ENCODE results near the gene FLT4. TPM values are rescaled to one million over a fixed set of nuclear protein-coding genes. Genes with fewer than 3 reads are reported as not detected.

FLT4 gene
- total and polyA plus RNA-seq, 9 donors = 3.3 to 18.5 (median 7.0) TPM

DNA sequence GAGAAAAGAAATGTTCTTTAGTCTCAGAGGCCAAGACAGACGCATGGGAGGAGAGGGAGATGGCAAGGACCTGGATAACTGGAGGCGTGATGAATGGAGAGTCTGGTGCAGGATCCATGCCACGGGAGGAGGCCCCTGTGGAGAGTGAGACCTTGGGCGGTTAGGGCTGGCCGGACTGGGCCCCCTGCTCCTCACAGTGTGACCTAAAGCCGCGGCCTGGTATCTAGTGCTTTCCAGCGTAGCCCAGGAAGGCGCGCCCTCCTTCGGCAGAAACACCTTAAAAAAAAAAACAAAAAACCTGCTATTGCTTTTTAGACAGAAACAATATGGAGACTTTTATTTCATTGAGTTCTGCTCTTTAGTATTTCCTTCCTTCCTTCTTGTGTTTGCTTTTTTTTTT lies 91.2 kb downstream of the FLT4 start:
- Histone ChIP-seq H3K36me3 (no peaks in the 10 kb centered on the region), H3K4me1 (ENCODE audit: insufficient read depth) (no peaks in the 10 kb centered on the region), H3K27me3 (no peaks in the 10 kb centered on the region), H3K4me3 (no peak overlapping the region), H3K9me3 (no peaks in the 10 kb centered on the region), H3K27ac (no peak overlapping the region)
- no peak for DNase-seq
- intact Hi-C loops (cut with DNase I) = no loop called here
- TF ChIP-seq EP300 (IDR thresholded peaks at IDR 0.05) (no peak), POLR2A (IDR thresholded peaks at IDR 0.05) (no peak)
- TF ChIP-seq, protein P1, sequence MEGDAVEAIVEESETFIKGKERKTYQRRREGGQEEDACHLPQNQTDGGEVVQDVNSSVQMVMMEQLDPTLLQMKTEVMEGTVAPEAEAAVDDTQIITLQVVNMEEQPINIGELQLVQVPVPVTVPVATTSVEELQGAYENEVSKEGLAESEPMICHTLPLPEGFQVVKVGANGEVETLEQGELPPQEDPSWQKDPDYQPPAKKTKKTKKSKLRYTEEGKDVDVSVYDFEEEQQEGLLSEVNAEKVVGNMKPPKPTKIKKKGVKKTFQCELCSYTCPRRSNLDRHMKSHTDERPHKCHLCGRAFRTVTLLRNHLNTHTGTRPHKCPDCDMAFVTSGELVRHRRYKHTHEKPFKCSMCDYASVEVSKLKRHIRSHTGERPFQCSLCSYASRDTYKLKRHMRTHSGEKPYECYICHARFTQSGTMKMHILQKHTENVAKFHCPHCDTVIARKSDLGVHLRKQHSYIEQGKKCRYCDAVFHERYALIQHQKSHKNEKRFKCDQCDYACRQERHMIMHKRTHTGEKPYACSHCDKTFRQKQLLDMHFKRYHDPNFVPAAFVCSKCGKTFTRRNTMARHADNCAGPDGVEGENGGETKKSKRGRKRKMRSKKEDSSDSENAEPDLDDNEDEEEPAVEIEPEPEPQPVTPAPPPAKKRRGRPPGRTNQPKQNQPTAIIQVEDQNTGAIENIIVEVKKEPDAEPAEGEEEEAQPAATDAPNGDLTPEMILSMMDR (IDR thresholded peaks at IDR 0.05) = no peak
- 95% methylated on average over 11 of the region's 11 CpGs for WGBS, 3 donors

DNA sequence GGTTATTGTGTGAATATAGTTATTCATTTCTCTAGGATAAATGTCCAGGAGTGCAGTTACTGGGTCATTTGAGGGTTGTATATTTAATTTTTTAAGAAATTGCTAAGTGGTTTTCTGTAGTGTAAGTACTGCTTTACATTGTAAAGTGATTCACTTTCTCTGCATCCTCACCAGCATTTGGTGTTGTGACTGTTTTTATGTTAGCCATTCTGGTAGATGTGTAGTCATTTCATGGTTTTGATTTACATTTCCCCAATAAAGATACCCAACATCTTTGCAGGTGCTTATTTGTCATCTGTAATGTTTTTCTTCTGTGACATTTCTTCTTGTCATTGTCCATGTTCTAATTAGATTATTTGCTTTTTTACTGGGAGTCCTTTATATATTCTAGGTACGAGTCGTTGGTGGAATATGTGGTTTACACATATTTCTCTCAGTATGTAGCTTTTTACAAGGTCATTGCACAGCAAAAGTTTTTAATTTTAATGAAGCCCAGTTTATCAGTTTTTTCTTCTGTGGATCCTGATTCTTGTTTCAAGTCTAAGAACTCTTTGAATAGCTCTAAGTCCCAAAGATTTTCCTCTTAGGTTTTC lies 92.1 kb downstream of the FLT4 start:
- WGBS, 3 donors = 31 to 67% (median 38%) methylated on average over 2 of the region's 2 CpGs
- H3K27me3 ChIP-seq = no peaks in the 10 kb centered on the region
- intact Hi-C loops (cut with DNase I) = no loop called here
- H3K36me3 ChIP-seq = no peaks in the 10 kb centered on the region
- H3K9me3 ChIP-seq = no peaks in the 10 kb centered on the region
- H3K4me1 ChIP-seq (ENCODE audit: insufficient read depth) = no peaks in the 10 kb centered on the region
- H3K27ac ChIP-seq = no peak overlapping the region
- TF ChIP-seq POLR2A (IDR thresholded peaks at IDR 0.05) (no peak), EP300 (IDR thresholded peaks at IDR 0.05) (no peak)
- TF ChIP-seq, protein P1 (IDR thresholded peaks at IDR 0.05) = no peak
- H3K4me3 ChIP-seq = no peak overlapping the region
- no peak for DNase-seq

GRCh38 chr5:180555168-180555921 lies 94.1 kb downstream of the FLT4 start:
- no peaks in the 10 kb centered on the region for H3K36me3 ChIP-seq
- H3K27ac ChIP-seq = no peak overlapping the region
- no peak overlapping the region for H3K4me3 ChIP-seq
- no peak for DNase-seq
- H3K4me1 ChIP-seq (ENCODE audit: insufficient read depth) = no peaks in the 10 kb centered on the region
- intact Hi-C loops (cut with DNase I) = no loop called here
- H3K27me3 ChIP-seq = no peaks in the 10 kb centered on the region
- 71 to 85% (median 73%) methylated on average over 7 of the region's 7 CpGs for WGBS, 3 donors
- TF ChIP-seq POLR2A (IDR thresholded peaks at IDR 0.05) = no peak
- TF ChIP-seq, protein P1 (IDR thresholded peaks at IDR 0.05) = no peak
- no peak for TF ChIP-seq EP300 (IDR thresholded peaks at IDR 0.05)
- no peaks in the 10 kb centered on the region for H3K9me3 ChIP-seq

DNA sequence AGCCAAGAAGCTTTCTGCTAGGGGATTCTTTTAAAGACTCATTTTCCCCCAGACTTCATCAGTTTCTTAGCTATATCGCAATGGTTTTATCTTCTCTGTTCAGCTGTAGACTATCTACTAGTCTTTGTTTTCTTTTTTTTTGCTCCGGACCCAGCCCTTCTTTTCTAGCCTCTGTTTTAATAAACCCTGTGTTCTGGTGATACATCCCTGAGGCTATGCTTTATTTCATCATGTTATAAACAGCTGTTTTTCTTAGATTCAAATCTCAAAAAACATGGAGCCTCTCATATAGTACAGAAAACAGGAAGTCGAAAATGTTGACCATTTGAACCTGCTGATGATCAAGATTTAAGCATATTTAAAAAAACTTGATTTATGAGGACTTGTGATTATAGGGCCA lies 95.9 kb downstream of the FLT4 start:
- no peaks in the 10 kb centered on the region for H3K9me3 ChIP-seq
- DNase-seq = no peak
- intact Hi-C loops (cut with DNase I) = no loop called here
- H3K27me3 ChIP-seq = no peaks in the 10 kb centered on the region
- H3K4me1 ChIP-seq (ENCODE audit: insufficient read depth) = peaks cover under 1% of the 10 kb centered on the region
- TF ChIP-seq, protein P1 (IDR thresholded peaks at IDR 0.05) = no peak
- TF ChIP-seq EP300 (IDR thresholded peaks at IDR 0.05) = no peak
- TF ChIP-seq POLR2A (IDR thresholded peaks at IDR 0.05) = no peak
- H3K27ac ChIP-seq = no peak overlapping the region
- 76 to 85% (median 76%) methylated on average over 3 of the region's 3 CpGs for WGBS, 3 donors
- no peaks in the 10 kb centered on the region for H3K36me3 ChIP-seq
- no peak overlapping the region for H3K4me3 ChIP-seq

Other genes starting within 250 kb of the FLT4 start
- gene CNOT6, start 155.2 kb downstream of the FLT4 start, total RNA-seq = 10 to 100 TPM; 12.5 to 24.9 (median 16.5) TPM
- 10 to 100 TPM; 10.3 to 11.4 TPM for gene CNOT6, start 155.2 kb downstream of the FLT4 start, polyA plus RNA-seq
- gene SCGB3A1, start 58.1 kb downstream of the FLT4 start, total RNA-seq = 10 to 100 TPM in 1 of 7 donors, 1 to 10 TPM in 3, not detected in 3; 1.5 to 18.7 (median 3.7) TPM
- 1 to 10 TPM in 1 of 2 donors, not detected in 1; 2.7 TPM for gene SCGB3A1, start 58.1 kb downstream of the FLT4 start, polyA plus RNA-seq
- not detected for gene OR2Y1, start 90.5 kb upstream of the FLT4 start, total RNA-seq
- not detected for gene OR2Y1, start 90.5 kb upstream of the FLT4 start, polyA plus RNA-seq
- 100 to 1,000 TPM in 5 of 7 donors, 10 to 100 TPM in 2; 84.0 to 154 (median 131) TPM for gene MGAT1, start 153.2 kb upstream of the FLT4 start, total RNA-seq
- gene MGAT1, start 153.2 kb upstream of the FLT4 start, polyA plus RNA-seq = 100 to 1,000 TPM in 1 of 2 donors, 10 to 100 TPM in 1; 66.6 to 128 TPM
- 10 to 100 TPM; 22.7 to 47.8 (median 33.8) TPM for gene ZFP62, start 211.7 kb upstream of the FLT4 start, total RNA-seq
- 10 to 100 TPM; 23.2 to 36.3 TPM for gene ZFP62, start 211.7 kb upstream of the FLT4 start, polyA plus RNA-seq
- 1 to 10 TPM in 1 of 7 donors, under 1 TPM in 2, not detected in 4; 0.24 to 3.9 (median 0.41) TPM for gene BTNL8, start 249.6 kb upstream of the FLT4 start, total RNA-seq
- gene BTNL8, start 249.6 kb upstream of the FLT4 start, polyA plus RNA-seq = under 1 TPM in 1 of 2 donors, not detected in 1; 0.04 TPM

All from ovary (tissue), 9 donors.